Gastrocnemius medialis (tissue), 4 donors: ENCODE data around the gene MS4A13.

Experiments used
- POLR2A ChIP-seq, 2 donors: fragments of 450-650 bp; IDR thresholded peaks; one replicate each; pipeline ENCODE4 v1.6.1; 2017; ENCODE audit warnings: antibody characterized with exemption in 2 of 2, mild to moderate bottlenecking in 2 of 2, moderate library complexity in 2 of 2
- TF ChIP-seq, protein P1 (sequence below), 5 experiments: fragments of 450-650 bp in 3 of 5; fragments of 200-600 bp in 2 of 5; sonication (generic) in 2 of 5; IDR thresholded peaks in 4 of 5; conservative IDR thresholded peaks in 1 of 5; 1 replicate in 4 of 5; 2 replicates in 1 of 5; pipeline ENCODE4 v1.5.1; 2016 to 2019; ENCODE audit warnings: antibody characterized with exemption in 5 of 5, mild to moderate bottlenecking in 3 of 5, moderate library complexity in 3 of 5

DNA sequence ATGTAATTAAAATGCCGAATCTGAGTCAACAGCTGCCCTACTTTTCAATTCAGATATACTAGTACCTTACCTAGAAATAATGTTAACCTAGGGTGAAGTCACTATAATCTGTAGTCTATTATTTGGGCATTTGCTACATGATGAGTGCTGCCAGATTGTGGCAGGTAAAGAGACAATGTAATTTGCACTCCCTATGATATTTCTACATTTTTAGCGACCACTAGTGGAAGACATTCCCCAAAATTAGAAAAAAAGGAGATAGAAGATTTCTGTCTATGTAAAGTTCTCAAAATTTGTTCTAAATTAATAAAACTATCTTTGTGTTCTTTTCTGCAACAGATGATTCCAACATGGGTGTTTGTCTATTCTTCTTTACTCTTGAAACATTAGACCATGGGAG lies 45.5 kb upstream of the MS4A13 start:
- TF ChIP-seq, protein P1, sequence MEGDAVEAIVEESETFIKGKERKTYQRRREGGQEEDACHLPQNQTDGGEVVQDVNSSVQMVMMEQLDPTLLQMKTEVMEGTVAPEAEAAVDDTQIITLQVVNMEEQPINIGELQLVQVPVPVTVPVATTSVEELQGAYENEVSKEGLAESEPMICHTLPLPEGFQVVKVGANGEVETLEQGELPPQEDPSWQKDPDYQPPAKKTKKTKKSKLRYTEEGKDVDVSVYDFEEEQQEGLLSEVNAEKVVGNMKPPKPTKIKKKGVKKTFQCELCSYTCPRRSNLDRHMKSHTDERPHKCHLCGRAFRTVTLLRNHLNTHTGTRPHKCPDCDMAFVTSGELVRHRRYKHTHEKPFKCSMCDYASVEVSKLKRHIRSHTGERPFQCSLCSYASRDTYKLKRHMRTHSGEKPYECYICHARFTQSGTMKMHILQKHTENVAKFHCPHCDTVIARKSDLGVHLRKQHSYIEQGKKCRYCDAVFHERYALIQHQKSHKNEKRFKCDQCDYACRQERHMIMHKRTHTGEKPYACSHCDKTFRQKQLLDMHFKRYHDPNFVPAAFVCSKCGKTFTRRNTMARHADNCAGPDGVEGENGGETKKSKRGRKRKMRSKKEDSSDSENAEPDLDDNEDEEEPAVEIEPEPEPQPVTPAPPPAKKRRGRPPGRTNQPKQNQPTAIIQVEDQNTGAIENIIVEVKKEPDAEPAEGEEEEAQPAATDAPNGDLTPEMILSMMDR (IDR thresholded peaks at IDR 0.05 in 4 of 5, conservative IDR thresholded peaks at IDR 0.05 in 1 of 5): no peak
- TF ChIP-seq POLR2A (IDR thresholded peaks at IDR 0.05): no peak
